ACC112 (cell line): Measurements from ENCODE around the gene CEP41.
A peak's percentile ranks its signal among the peaks of the same experiment; 100 is the strongest.

Experiments used
- H2AFZ ChIP-seq: fragments of 200-600 bp; sonication (generic); one replicate; pipeline ENCODE4 v1.6.0; 2017; ENCODE audit warnings: antibody characterized with exemption, low read length; ENCODE audit not compliant: unreplicated experiment
- H3K27ac ChIP-seq: fragments of 200-600 bp; sonication (generic); 2 replicates; pipeline ENCODE4 v1.5.1; 2014; ENCODE audit warnings: low read depth, mild to moderate bottlenecking, antibody characterized with exemption, low read length, moderate library complexity
- H3K27me3 ChIP-seq: fragments of 200-600 bp; sonication (generic); 2 replicates; pipeline ENCODE4 v1.6.1; 2014; ENCODE audit warnings: mild to moderate bottlenecking, antibody characterized with exemption, low read length, moderate library complexity, mixed read lengths; ENCODE audit not compliant: insufficient read depth
- H3K36me3 ChIP-seq: fragments of 200-600 bp; sonication (generic); 2 replicates; pipeline ENCODE4 v1.6.1; 2016; ENCODE audit warnings: mild to moderate bottlenecking, antibody characterized with exemption, low read length, moderate library complexity, mixed read lengths; ENCODE audit not compliant: insufficient read depth
- H3K4me1 ChIP-seq: fragments of 200-600 bp; sonication (generic); one replicate; pipeline ENCODE4 v1.6.1; 2016; ENCODE audit warnings: low read length, mixed read lengths; ENCODE audit not compliant: insufficient read depth, unreplicated experiment, control insufficient read depth
- H3K4me3 ChIP-seq: fragments of 200-600 bp; sonication (generic); 2 replicates; pipeline ENCODE4 v1.5.1; 2014; ENCODE audit warnings: mild to moderate bottlenecking, low read depth, low read length
- H3K79me2 ChIP-seq: fragments of 200-600 bp; sonication (generic); one replicate; pipeline ENCODE4 v1.6.0; 2016; ENCODE audit warnings: low read length; ENCODE audit not compliant: control insufficient read depth, unreplicated experiment, insufficient read depth

CEP41 gene

GRCh38 chr7:130360518-130360917, 80.3 kb downstream of the CEP41 start:
- H3K27ac ChIP-seq = no peak overlapping the region
- no peak overlapping the region for H3K4me3 ChIP-seq
- no peak overlapping the region for H2AFZ ChIP-seq
- H3K27me3 ChIP-seq = no peaks in the 10 kb centered on the region
- H3K79me2 ChIP-seq = no peaks in the 10 kb centered on the region
- H3K36me3 ChIP-seq = peaks cover 5% of the 10 kb centered on the region; the same call in 1 of the 2 replicates
- H3K4me1 ChIP-seq = peaks cover 47% of the 10 kb centered on the region

GRCh38 chr7:130359276-130359857, 81.4 kb downstream of the CEP41 start:
- H2AFZ ChIP-seq = no peak overlapping the region
- no peaks in the 10 kb centered on the region for H3K27me3 ChIP-seq
- H3K4me1 ChIP-seq = peaks cover 44% of the 10 kb centered on the region
- no peaks in the 10 kb centered on the region for H3K79me2 ChIP-seq
- H3K36me3 ChIP-seq = peaks cover 5% of the 10 kb centered on the region; the same call in 1 of the 2 replicates
- no peak overlapping the region for H3K4me3 ChIP-seq
- no peak overlapping the region for H3K27ac ChIP-seq

GRCh38 chr7:130358471-130358870, 82.3 kb downstream of the CEP41 start:
- H3K79me2 ChIP-seq = no peaks in the 10 kb centered on the region
- no peaks in the 10 kb centered on the region for H3K27me3 ChIP-seq
- H2AFZ ChIP-seq = no peak overlapping the region
- peaks cover 5% of the 10 kb centered on the region; the same call in 1 of the 2 replicates for H3K36me3 ChIP-seq
- no peak overlapping the region for H3K27ac ChIP-seq
- H3K4me3 ChIP-seq = no peak overlapping the region
- peaks cover 35% of the 10 kb centered on the region for H3K4me1 ChIP-seq

- peak overlapping the region; percentile 19; the same call in 1 of the 2 replicates for H3K4me3 ChIP-seq
- peak overlapping the region; percentile 88 for H3K27ac ChIP-seq
- H3K27me3 ChIP-seq = no peaks in the 10 kb centered on the region
- peak overlapping the region; percentile 10 for H2AFZ ChIP-seq
- H3K4me1 ChIP-seq = peaks cover 38% of the 10 kb centered on the region
- H3K79me2 ChIP-seq = no peaks in the 10 kb centered on the region
- H3K36me3 ChIP-seq = peaks cover 5% of the 10 kb centered on the region; the same call in 1 of the 2 replicates
These were observed 83.8 kb downstream of the CEP41 start for GRCh38 chr7:130356876-130357611.

GRCh38 chr7:130356121-130356875, 84.5 kb downstream of the CEP41 start:
- Histone ChIP-seq H2AFZ (peak overlapping the region; percentile 10), H3K4me3 (peak overlapping the region; percentile 19; the same call in 1 of the 2 replicates), H3K79me2 (no peaks in the 10 kb centered on the region), H3K27ac (peak overlapping the region; percentile 88), H3K4me1 (peaks cover 39% of the 10 kb centered on the region), H3K27me3 (no peaks in the 10 kb centered on the region), H3K36me3 (peaks cover 5% of the 10 kb centered on the region; the same call in 1 of the 2 replicates)

GRCh38 chr7:130353196-130353595, 87.6 kb downstream of the CEP41 start:
- H2AFZ ChIP-seq = no peak overlapping the region

GRCh38 chr7:130352194-130353074, 88.4 kb downstream of the CEP41 start:
- Histone ChIP-seq H2AFZ (peak overlapping the region; percentile 47), H3K36me3 (no peaks in the 10 kb centered on the region), H3K4me1 (peaks cover 37% of the 10 kb centered on the region), H3K27me3 (no peaks in the 10 kb centered on the region), H3K27ac (no peak overlapping the region), H3K4me3 (peak overlapping the region; percentile 42), H3K79me2 (no peaks in the 10 kb centered on the region)

More at GRCh38 chr7:130353196-130353595, 87.6 kb downstream of the CEP41 start:
- H3K4me3 ChIP-seq = no peak overlapping the region
- no peak overlapping the region for H3K27ac ChIP-seq
- H3K79me2 ChIP-seq = no peaks in the 10 kb centered on the region
- no peaks in the 10 kb centered on the region for H3K27me3 ChIP-seq
- H3K4me1 ChIP-seq = peaks cover 39% of the 10 kb centered on the region
- H3K36me3 ChIP-seq = no peaks in the 10 kb centered on the region

- Histone ChIP-seq H3K4me1 (peaks cover 32% of the 10 kb centered on the region), H3K79me2 (no peaks in the 10 kb centered on the region), H3K27me3 (no peaks in the 10 kb centered on the region), H3K4me3 (no peak overlapping the region), H3K27ac (no peak overlapping the region), H2AFZ (no peak overlapping the region), H3K36me3 (no peaks in the 10 kb centered on the region)
These were observed 89.1 kb downstream of the CEP41 start for GRCh38 chr7:130351791-130352090.

- H3K79me2 ChIP-seq = no peaks in the 10 kb centered on the region
- no peak overlapping the region for H3K27ac ChIP-seq
- no peak overlapping the region for H3K4me3 ChIP-seq
- H3K36me3 ChIP-seq = no peaks in the 10 kb centered on the region
- no peaks in the 10 kb centered on the region for H3K27me3 ChIP-seq
- H3K4me1 ChIP-seq = peaks cover 26% of the 10 kb centered on the region
- no peak overlapping the region for H2AFZ ChIP-seq
These were observed 89.6 kb downstream of the CEP41 start for GRCh38 chr7:130350945-130351790.
